GM10248 (cell line): Measurements from ENCODE around the gene KIF13A.
"Not testable (repeated sequence)": the region's sequence is repeated elsewhere in the genome, so short reads cannot be mapped to it uniquely, and the experiment has no call there.

Experiments
- CTCF ChIA-PET: fragments of 300-600 bp; sonication (Branson Sonifier 250); formaldehyde crosslinking; extraction: SDS; loops from one replicate; lab custom pipeline; 2021; ENCODE audit warnings: antibody characterized with exemption; lab: Yijun Ruan, JAX
- POLR2A ChIA-PET: fragments of 350-650 bp; sonication (Branson Sonifier 250); formaldehyde crosslinking; extraction: SDS; loops from one replicate; lab custom pipeline; 2020; ENCODE audit warnings: antibody characterized with exemption; lab: Yijun Ruan, JAX
- DNase-seq: peaks from one replicate; pipeline ENCODE4 v3.0.0; 2012; ENCODE audit errors: extremely low spot score
- CTCF ChIP-seq: IDR thresholded peaks from 2 replicates; pipeline ENCODE4 v1.5.1; 2012; ENCODE audit warnings: mild to moderate bottlenecking, low read depth; ENCODE audit errors: extremely low read depth, missing control alignments, control extremely low read depth

KIF13A gene

GRCh38 chr6:17897681-17898080, 89.8 kb downstream of the KIF13A start:
- no peak for DNase-seq
- TF ChIP-seq CTCF = no peak
- ChIA-PET POLR2A (no interaction called here), CTCF (no interaction called here)

GRCh38 chr6:17894905-17895304, 92.5 kb downstream of the KIF13A start:
- TF ChIP-seq CTCF = no peak
- no peak for DNase-seq
- ChIA-PET CTCF (no interaction called here), POLR2A (no interaction called here)

- DNase-seq = no peak
- POLR2A ChIA-PET = no interaction called here
- no peak for TF ChIP-seq CTCF
- CTCF ChIA-PET = no interaction called here
Measured at GRCh38 chr6:17894191-17894590, 93.2 kb downstream of the KIF13A start.

- CTCF ChIA-PET = no interaction called here
- POLR2A ChIA-PET = no interaction called here
- no peak for TF ChIP-seq CTCF
- DNase-seq = no peak
Measured at GRCh38 chr6:17892097-17892686, 95.2 kb downstream of the KIF13A start.

GRCh38 chr6:17890309-17890708, 97.1 kb downstream of the KIF13A start:
- CTCF ChIA-PET = no interaction called here
- POLR2A ChIA-PET = no interaction called here
- DNase-seq = no peak
- no peak for TF ChIP-seq CTCF

GRCh38 chr6:17889777-17890176, 97.7 kb downstream of the KIF13A start:
- DNase-seq, POLR2A ChIA-PET, CTCF ChIA-PET: not testable (repeated sequence)

- DNase-seq = no peak
- CTCF ChIA-PET = no interaction called here
- TF ChIP-seq CTCF = no peak
- POLR2A ChIA-PET = no interaction called here
Measured at GRCh38 chr6:17886891-17887290, 100.5 kb downstream of the KIF13A start.
